H54 (cell line): ENCODE data around the gene GBF1.

Experiments used
- DNase-seq: peaks from one replicate; pipeline ENCODE4 v3.0.0; 2011; ENCODE audit warnings: low spot score, mixed read lengths; ENCODE audit not compliant: insufficient read length
- FAIRE-seq: peaks from 3 replicates; lab custom pipeline; 2011; peaks lifted over from hg19 to GRCh38; lab: Jason Lieb, UNC
- POLR2A ChIP-seq: IDR thresholded peaks from 2 replicates; pipeline ENCODE4 v1.6.1; 2011; ENCODE audit warnings: low read depth, mild to moderate bottlenecking, low read length

GBF1 gene

GRCh38 chr10:102413806-102414561, 168.7 kb downstream of the GBF1 start:
- no peak for TF ChIP-seq POLR2A
- DNase-seq (no peak), FAIRE-seq (no peak)

GRCh38 chr10:102414749-102415148, 169.4 kb downstream of the GBF1 start:
- TF ChIP-seq POLR2A = no peak
- FAIRE-seq (no peak), DNase-seq (no peak)

DNA sequence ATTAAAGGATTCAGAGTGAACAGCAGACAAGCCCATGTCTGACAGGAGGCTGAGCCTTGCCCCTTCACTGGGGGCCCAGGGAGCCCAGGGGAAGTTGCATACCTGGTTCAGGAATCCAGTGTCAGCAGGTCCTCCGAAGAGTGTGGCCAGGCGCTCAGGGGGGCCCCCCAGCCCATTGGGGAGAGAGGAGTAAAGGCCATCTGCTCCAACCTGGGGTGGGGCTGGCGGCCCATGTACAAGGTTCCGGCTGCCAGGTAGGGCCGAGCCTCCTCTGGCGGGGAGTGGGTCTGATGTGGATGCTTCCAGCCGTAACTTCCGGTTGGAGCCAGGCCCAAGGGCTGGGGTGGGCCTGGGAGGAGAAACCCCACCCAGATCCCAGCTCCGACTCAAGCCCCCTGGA, 171.0 kb downstream of the GBF1 start:
- TF ChIP-seq POLR2A = no peak
- DNase-seq (no peak), FAIRE-seq (no peak)

- DNase-seq (no peak), FAIRE-seq (no peak)
- no peak for TF ChIP-seq POLR2A
Measured at GRCh38 chr10:102416695-102417094, 171.4 kb downstream of the GBF1 start.

DNA sequence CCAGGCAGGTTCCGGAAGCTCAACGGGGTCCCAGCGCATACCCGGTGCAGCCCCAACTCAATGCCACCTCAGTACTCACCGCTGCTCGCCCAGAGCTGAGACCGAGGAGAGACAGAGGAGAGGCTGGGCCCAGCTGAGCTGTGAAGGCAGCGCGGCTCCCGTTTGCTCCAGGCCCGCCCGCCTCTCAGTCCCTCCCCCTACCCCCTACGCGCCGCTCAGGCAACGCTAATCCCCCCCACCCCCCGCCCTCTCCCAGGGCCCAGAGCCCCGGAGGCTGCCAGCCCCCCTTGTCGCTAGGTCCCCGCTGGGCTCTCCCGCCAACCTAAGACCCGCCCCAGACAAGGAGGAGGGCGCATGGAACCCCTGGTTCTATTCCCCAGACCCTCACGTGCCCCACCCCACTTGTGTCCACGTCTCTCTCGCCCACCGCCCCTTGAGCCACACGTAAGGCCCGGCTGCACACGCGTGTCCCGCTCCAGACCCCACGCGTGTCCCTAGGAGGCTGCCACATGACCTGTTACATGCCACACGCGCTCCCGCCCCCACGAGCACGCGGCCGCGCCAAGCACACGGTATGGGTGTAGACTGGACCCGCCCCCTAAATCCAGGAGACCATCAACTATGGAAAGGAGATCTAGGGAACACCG, 173.4 kb downstream of the GBF1 start, which contains the start of gene PSD:
TSS of gene PSD (minus strand) at position 164 of the 647 bp plus-strand sequence. CDS start 1,747 bp downstream, outside the sequence.
- TF ChIP-seq POLR2A = no peak
- no peak for FAIRE-seq
- DNase-seq = no peak

GRCh38 chr10:102419269-102420180, 174.2 kb downstream of the GBF1 start:
- TF ChIP-seq POLR2A = no peak
- DNase-seq (no peak), FAIRE-seq (no peak)

- no peak for FAIRE-seq
- DNase-seq = no peak
Measured at GRCh38 chr10:102420181-102420713, 174.9 kb downstream of the GBF1 start.

GRCh38 chr10:102420714-102421506, 175.6 kb downstream of the GBF1 start, which contains the start of gene FBXL15:
FBXL15 (plus strand) TSS chr10:102420836; CDS start chr10:102421130, 294 bp downstream.
- peak; percentile 94 for DNase-seq
- FAIRE-seq = no peak
- TF ChIP-seq POLR2A = peak; percentile 40

More at GRCh38 chr10:102420181-102420713, 174.9 kb downstream of the GBF1 start:
- no peak for TF ChIP-seq POLR2A

- no peak for TF ChIP-seq POLR2A
- FAIRE-seq (no peak), DNase-seq (no peak)
Measured at GRCh38 chr10:102421507-102421756, 176.1 kb downstream of the GBF1 start.

GRCh38 chr10:102421757-102422512, 176.6 kb downstream of the GBF1 start:
- no peak for TF ChIP-seq POLR2A
- DNase-seq = no peak
- FAIRE-seq = no peak

GRCh38 chr10:102422545-102423129, 177.3 kb downstream of the GBF1 start:
- DNase-seq = no peak
- no peak for FAIRE-seq
- TF ChIP-seq POLR2A = no peak
